HepG2 (cell line): ENCODE data around the gene CSH1. TPM values are rescaled to one million over a fixed set of nuclear protein-coding genes. Genes with fewer than 3 reads are reported as not detected.

Source experiments
- ATAC-seq: fragments of 200-7000 bp; cut with Tn5 transposase; 3 replicates; pipeline ENCODE4 v1.9.1; 2020; ENCODE audit warnings: mild to moderate bottlenecking, moderate library complexity
- BruUV-seq: library from RNA; stranded (reverse); fragments of 400-500 nt; replicated peaks from 2 replicates; lab custom pipeline; 2021; lab: Mats Ljungman, UMichigan
- CTCF ChIA-PET: fragments of 300-600 bp; formaldehyde crosslinking; extraction: SDS; loops from one replicate; lab custom pipeline; 2021; ENCODE audit warnings: low total read pairs, inconsistent platforms, low intra/inter-chr PET ratio; lab: Yijun Ruan, JAX
- POLR2A ChIA-PET: fragments of 350-600 bp; sonication (Branson Sonifier 250); formaldehyde crosslinking; loops from one replicate; lab custom pipeline; 2020; ENCODE audit warnings: antibody characterized with exemption, inconsistent platforms; lab: Yijun Ruan, JAX
- DNase-seq: peaks from one replicate; pipeline ENCODE4 v3.0.0-alpha.2; 2015; ENCODE audit warnings: low spot score
- FAIRE-seq: peaks from 3 replicates; lab custom pipeline; 2011; peaks lifted over from hg19 to GRCh38; lab: Jason Lieb, UNC
- H2AFZ ChIP-seq: one replicate; pipeline ENCODE4 v1.6.1; 2011; ENCODE audit warnings: low read length, inconsistent platforms
- H3K27ac ChIP-seq: fragments of 300-600 bp; 3 replicates; pipeline ENCODE4 v1.8.0; 2011; ENCODE audit warnings: mixed run types, mild to moderate bottlenecking, mixed read lengths, low read length, inconsistent platforms; ENCODE audit not compliant: insufficient read depth; ENCODE audit errors: extremely low read length
- H3K27me3 ChIP-seq, 2 experiments: fragments of 200-600 bp in 1 of 2; 2 replicates in 1 of 2; 3 replicates in 1 of 2; pipeline versions ENCODE4 v1.6.0 to v1.8.0; 2011; ENCODE audit warnings: low read length in 2 of 2, mild to moderate bottlenecking in 2 of 2, moderate library complexity in 2 of 2, inconsistent platforms in 1 of 2; ENCODE audit not compliant: insufficient read depth in 2 of 2, control insufficient read depth in 1 of 2
- H3K36me3 ChIP-seq, 2 experiments: fragments of 200-600 bp in 1 of 2; replicated peaks in 1 of 2; 2 replicates in 1 of 2; 3 replicates in 1 of 2; pipeline versions ENCODE4 v1.5.1 to v1.8.0; 2011; ENCODE audit warnings: low read length in 2 of 2, inconsistent platforms in 1 of 2; ENCODE audit not compliant: insufficient read depth in 2 of 2, control insufficient read depth in 1 of 2
- H3K4me1 ChIP-seq: 2 replicates; pipeline ENCODE4 v1.5.1; 2012; ENCODE audit warnings: low read length, inconsistent platforms; ENCODE audit not compliant: insufficient read depth
- H3K4me2 ChIP-seq: 2 replicates; pipeline ENCODE4 v1.6.0; 2011; ENCODE audit warnings: low read depth, low read length, inconsistent platforms
- H3K4me3 ChIP-seq, 3 experiments: fragments of 200-600 bp in 1 of 3; sonication (generic), shearing (Covaris generic) in 1 of 3; replicated peaks in 1 of 3; 2 replicates each; pipeline ENCODE4 v1.5.1; 2011 to 2016; ENCODE audit warnings: low read length in 3 of 3, inconsistent platforms in 2 of 3, low read depth in 2 of 3, mild to moderate bottlenecking in 2 of 3, control low read depth in 1 of 3, mixed read lengths in 1 of 3; ENCODE audit not compliant: insufficient read depth in 1 of 3
- H3K79me2 ChIP-seq: one replicate; pipeline ENCODE4 v1.6.1; 2011; ENCODE audit warnings: low read length, inconsistent platforms; ENCODE audit not compliant: insufficient read depth
- H3K9ac ChIP-seq: 2 replicates; pipeline ENCODE4 v1.6.0; 2011; ENCODE audit warnings: mild to moderate bottlenecking, low read depth, low read length, inconsistent platforms; ENCODE audit not compliant: insufficient read depth
- H3K9me3 ChIP-seq: 2 replicates; pipeline ENCODE4 v1.5.1; 2012; ENCODE audit warnings: mild to moderate bottlenecking, low read length
- H4K20me1 ChIP-seq: 2 replicates; pipeline ENCODE4 v1.6.0; 2011; ENCODE audit warnings: inconsistent platforms, mild to moderate bottlenecking, low read length, moderate library complexity; ENCODE audit not compliant: insufficient read depth
- GTF2F1 ChIP-seq: fragments of 150-350 bp; IDR thresholded peaks from 2 replicates; pipeline ENCODE4 v1.6.1; 2014; ENCODE audit warnings: low read length
- IKZF1 ChIP-seq: fragments of 450-650 bp; IDR thresholded peaks from 2 replicates; pipeline ENCODE4 v1.7.1; 2016
- JUND ChIP-seq: sonication (generic); formaldehyde crosslinking; IDR thresholded peaks from 2 replicates; pipeline ENCODE4 v1.8.0; 2022; ENCODE audit warnings: mild to moderate bottlenecking, missing genetic modification reagents
- RXRB ChIP-seq: IDR thresholded peaks from 2 replicates; pipeline ENCODE4 v1.6.1; 2016; ENCODE audit warnings: borderline replicate concordance, missing genetic modification reagents, missing compliant biosample characterization
- SAP130 ChIP-seq: IDR thresholded peaks from 2 replicates; pipeline ENCODE4 v1.6.1; 2016; ENCODE audit warnings: low read depth
- TOPORS ChIP-seq: sonication (generic); formaldehyde crosslinking; IDR thresholded peaks from 2 replicates; pipeline ENCODE4 v1.8.0; 2023; ENCODE audit warnings: mild to moderate bottlenecking, missing genetic modification reagents
- ZFP1 ChIP-seq: IDR thresholded peaks from 2 replicates; pipeline ENCODE4 v1.6.1; 2016
- ZNF160 ChIP-seq: sonication (generic); formaldehyde crosslinking; IDR thresholded peaks from 2 replicates; pipeline ENCODE4 v1.8.0; 2022; ENCODE audit warnings: mild to moderate bottlenecking, inconsistent platforms, missing genetic modification reagents
- ZNF275 ChIP-seq: sonication (generic); formaldehyde crosslinking; IDR thresholded peaks from 2 replicates; pipeline ENCODE4 v1.8.0; 2022; ENCODE audit warnings: missing genetic modification reagents, mild to moderate bottlenecking, inconsistent platforms, borderline replicate concordance
- ZNF367 ChIP-seq: sonication (generic); formaldehyde crosslinking; IDR thresholded peaks from 2 replicates; pipeline ENCODE4 v1.4.0; 2020; ENCODE audit warnings: missing genetic modification reagents, borderline replicate concordance
- ZSCAN22 ChIP-seq: sonication (generic); formaldehyde crosslinking; IDR thresholded peaks from 2 replicates; pipeline ENCODE4 v1.4.0; 2020; ENCODE audit warnings: mild to moderate bottlenecking, missing genetic modification reagents
- WGBS: methylation state at CpG from one replicate; pipeline ENCODE4 v1.1.6; 2017; ENCODE audit warnings: low lambda C conversion rate; 5-methylcytosine and 5-hydroxymethylcytosine counted together
- in situ Hi-C: cut with HindIII; loops from 2 replicates; pipeline ENCODE4 v1.10.0; 2017; ENCODE audit warnings: low pct_unique_long_range_greater_than_20kb; ENCODE audit not compliant: extremely low pct_ligation_motif_present
- intact Hi-C: fragments of 100-400 bp; cut with micrococcal nuclease; formaldehyde crosslinking; loops from one replicate; pipeline ENCODE4 v1.10.0; 2022; ENCODE audit not compliant: unreplicated experiment
- polyA plus RNA-seq, 8 experiments: library from polyadenylated mRNA; depleted of rRNA in 3 of 8; stranded (reverse) in 7 of 8; unstranded in 1 of 8; fragments of >200 nt; fragmentation: Illumina TruSeq in 4 of 8; extraction: Trizol in 4 of 8; gene quantifications; 2 replicates each; pipeline versions ENCODE4 v1.2.1 to v1.2.3, GENCODE V29; 2011 to 2016; ENCODE audit warnings: low read depth in 4 of 8, missing spikeins in 1 of 8, mixed read lengths in 1 of 8; ENCODE audit not compliant: insufficient read depth in 1 of 8
- total RNA-seq, 5 experiments: library from RNA; depleted of rRNA; stranded (reverse); fragments of >200 nt; fragmentation: Illumina TruSeq; extraction: Trizol; gene quantifications; 2 replicates each; pipeline ENCODE4 v1.2.3, GENCODE V29; 2016; ENCODE audit warnings: low read depth in 1 of 5
- TF ChIP-seq, protein P1 (sequence below): sonication (generic); formaldehyde crosslinking; IDR thresholded peaks from 2 replicates; pipeline ENCODE4 v1.8.0; 2022; ENCODE audit warnings: mild to moderate bottlenecking, missing genetic modification reagents
- TF ChIP-seq, protein P2 (sequence below): sonication (generic); formaldehyde crosslinking; IDR thresholded peaks from 2 replicates; pipeline ENCODE4 v1.9.0; 2021; ENCODE audit warnings: missing genetic modification reagents, borderline replicate concordance
- TF ChIP-seq, protein P3 (sequence below): sonication (generic); formaldehyde crosslinking; conservative IDR thresholded peaks from 2 replicates; pipeline ENCODE4 v1.4.0; 2020; ENCODE audit warnings: missing genetic modification reagents

The CSH1 gene
- total and polyA plus RNA-seq, 2 of the 13 experiments (the other 11 are each of a cell fraction or from before 2014, with no cell fraction given): not detected

DNA sequence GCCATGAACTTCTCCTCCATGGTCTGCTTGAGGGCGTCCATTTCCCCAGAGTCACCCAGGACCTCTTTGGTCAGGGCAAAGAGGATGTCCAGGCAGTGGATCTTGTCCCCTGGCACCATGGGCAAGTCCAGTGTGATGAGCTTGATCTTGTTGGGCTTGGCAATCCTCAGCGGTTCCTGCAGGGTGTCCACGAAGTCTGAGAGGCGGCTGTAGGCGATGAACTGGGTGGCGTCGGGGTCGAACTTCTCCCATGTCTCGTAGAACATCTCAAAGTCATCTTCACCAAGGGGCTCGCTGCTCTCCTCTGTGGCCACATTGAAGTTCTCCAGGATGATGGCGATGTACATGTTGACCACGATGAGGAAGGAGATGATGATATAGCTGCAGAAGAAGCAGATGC, 44.8 kb upstream of the CSH1 start:
- ATAC-seq (no peak), FAIRE-seq (no peak), DNase-seq (no peak)
- no peak overlapping the region for H3K4me3 ChIP-seq
- peaks cover 0 to 38% of the 10 kb centered on the region in 2 experiments; a peak in 3 of 5 replicates for H3K27me3 ChIP-seq
- H3K9me3 ChIP-seq: no peaks in the 10 kb centered on the region
- intact Hi-C loops: no loop called here
- H3K4me1 ChIP-seq: peaks cover 11% of the 10 kb centered on the region
- H3K9ac ChIP-seq: no peak overlapping the region
- ChIA-PET CTCF (no interaction called here), POLR2A (no interaction called here)
- no peaks in the 10 kb centered on the region for H3K79me2 ChIP-seq
- H3K4me2 ChIP-seq: no peak overlapping the region
- in situ Hi-C loops: no loop called here
- H2AFZ ChIP-seq: no peak overlapping the region
- no TSS peak for BruUV-seq
- WGBS: 66% methylated on average over 11 of the region's 12 CpGs
- no peaks in the 10 kb centered on the region for H3K36me3 ChIP-seq
- no peak overlapping the region for H3K27ac ChIP-seq
- TF ChIP-seq ZNF275 (CRISPR knock-in tag) (no peak), TOPORS (CRISPR knock-in tag) (no peak), JUND (CRISPR knock-in tag) (no peak), GTF2F1 (no peak)
- no peaks in the 10 kb centered on the region for H4K20me1 ChIP-seq

DNA sequence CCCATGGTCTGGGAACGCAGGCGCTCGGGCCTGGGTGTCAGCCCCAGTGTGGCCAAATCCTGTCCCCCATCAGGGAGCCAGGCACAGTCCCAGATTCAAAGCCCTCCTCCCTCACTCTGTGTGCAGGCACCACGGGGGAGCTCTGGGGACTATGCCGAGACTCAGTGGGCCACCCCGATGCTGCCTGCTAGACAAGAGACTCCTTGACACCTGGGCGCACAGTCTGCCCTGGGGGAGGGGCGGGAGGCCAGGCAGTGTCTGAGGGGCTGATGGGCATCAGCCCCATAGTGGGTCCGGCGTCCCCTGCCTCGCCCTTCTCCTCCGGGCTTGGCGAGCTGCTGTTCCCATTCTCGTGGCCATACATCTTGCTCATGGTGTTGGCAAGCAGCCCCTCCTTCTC, 44.2 kb upstream of the CSH1 start:
- Histone ChIP-seq H4K20me1 (no peaks in the 10 kb centered on the region), H3K4me1 (peaks cover 6% of the 10 kb centered on the region), H3K27ac (no peak overlapping the region), H3K9me3 (no peaks in the 10 kb centered on the region), H2AFZ (no peak overlapping the region), H3K27me3 (peaks cover 0 to 39% of the 10 kb centered on the region in 2 experiments; a peak in 3 of 5 replicates), H3K36me3 (no peaks in the 10 kb centered on the region), H3K4me2 (no peak overlapping the region), H3K79me2 (no peaks in the 10 kb centered on the region), H3K4me3 (no peak overlapping the region), H3K9ac (no peak overlapping the region)
- DNase-seq: no peak
- POLR2A ChIA-PET: no interaction called here
- intact Hi-C loops (no loop called here), in situ Hi-C loops (no loop called here)
- CTCF ChIA-PET: no interaction called here
- 50% methylated on average over 6 of the region's 14 CpGs for WGBS
- BruUV-seq: no TSS peak
- no peak for ATAC-seq
- no peak for FAIRE-seq
- TF ChIP-seq, protein P1, sequence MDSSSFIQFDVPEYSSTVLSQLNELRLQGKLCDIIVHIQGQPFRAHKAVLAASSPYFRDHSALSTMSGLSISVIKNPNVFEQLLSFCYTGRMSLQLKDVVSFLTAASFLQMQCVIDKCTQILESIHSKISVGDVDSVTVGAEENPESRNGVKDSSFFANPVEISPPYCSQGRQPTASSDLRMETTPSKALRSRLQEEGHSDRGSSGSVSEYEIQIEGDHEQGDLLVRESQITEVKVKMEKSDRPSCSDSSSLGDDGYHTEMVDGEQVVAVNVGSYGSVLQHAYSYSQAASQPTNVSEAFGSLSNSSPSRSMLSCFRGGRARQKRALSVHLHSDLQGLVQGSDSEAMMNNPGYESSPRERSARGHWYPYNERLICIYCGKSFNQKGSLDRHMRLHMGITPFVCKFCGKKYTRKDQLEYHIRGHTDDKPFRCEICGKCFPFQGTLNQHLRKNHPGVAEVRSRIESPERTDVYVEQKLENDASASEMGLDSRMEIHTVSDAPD: no peak
- TF ChIP-seq RXRB (CRISPR knock-in tag) (no peak), ZNF367 (CRISPR knock-in tag) (no peak), SAP130 (CRISPR knock-in tag) (no peak), ZFP1 (CRISPR knock-in tag) (no peak), GTF2F1 (no peak), ZNF160 (CRISPR knock-in tag) (no peak), ZSCAN22 (no peak), IKZF1 (no peak)
- TF ChIP-seq, protein P2, sequence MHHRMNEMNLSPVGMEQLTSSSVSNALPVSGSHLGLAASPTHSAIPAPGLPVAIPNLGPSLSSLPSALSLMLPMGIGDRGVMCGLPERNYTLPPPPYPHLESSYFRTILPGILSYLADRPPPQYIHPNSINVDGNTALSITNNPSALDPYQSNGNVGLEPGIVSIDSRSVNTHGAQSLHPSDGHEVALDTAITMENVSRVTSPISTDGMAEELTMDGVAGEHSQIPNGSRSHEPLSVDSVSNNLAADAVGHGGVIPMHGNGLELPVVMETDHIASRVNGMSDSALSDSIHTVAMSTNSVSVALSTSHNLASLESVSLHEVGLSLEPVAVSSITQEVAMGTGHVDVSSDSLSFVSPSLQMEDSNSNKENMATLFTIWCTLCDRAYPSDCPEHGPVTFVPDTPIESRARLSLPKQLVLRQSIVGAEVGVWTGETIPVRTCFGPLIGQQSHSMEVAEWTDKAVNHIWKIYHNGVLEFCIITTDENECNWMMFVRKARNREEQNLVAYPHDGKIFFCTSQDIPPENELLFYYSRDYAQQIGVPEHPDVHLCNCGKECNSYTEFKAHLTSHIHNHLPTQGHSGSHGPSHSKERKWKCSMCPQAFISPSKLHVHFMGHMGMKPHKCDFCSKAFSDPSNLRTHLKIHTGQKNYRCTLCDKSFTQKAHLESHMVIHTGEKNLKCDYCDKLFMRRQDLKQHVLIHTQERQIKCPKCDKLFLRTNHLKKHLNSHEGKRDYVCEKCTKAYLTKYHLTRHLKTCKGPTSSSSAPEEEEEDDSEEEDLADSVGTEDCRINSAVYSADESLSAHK (CRISPR knock-in tag): no peak
- TF ChIP-seq, protein P3, sequence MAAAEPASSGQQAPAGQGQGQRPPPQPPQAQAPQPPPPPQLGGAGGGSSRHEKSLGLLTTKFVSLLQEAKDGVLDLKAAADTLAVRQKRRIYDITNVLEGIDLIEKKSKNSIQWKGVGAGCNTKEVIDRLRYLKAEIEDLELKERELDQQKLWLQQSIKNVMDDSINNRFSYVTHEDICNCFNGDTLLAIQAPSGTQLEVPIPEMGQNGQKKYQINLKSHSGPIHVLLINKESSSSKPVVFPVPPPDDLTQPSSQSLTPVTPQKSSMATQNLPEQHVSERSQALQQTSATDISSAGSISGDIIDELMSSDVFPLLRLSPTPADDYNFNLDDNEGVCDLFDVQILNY (CRISPR knock-in tag): no peak
